ENCODE results near the gene RFX6.

DNA sequence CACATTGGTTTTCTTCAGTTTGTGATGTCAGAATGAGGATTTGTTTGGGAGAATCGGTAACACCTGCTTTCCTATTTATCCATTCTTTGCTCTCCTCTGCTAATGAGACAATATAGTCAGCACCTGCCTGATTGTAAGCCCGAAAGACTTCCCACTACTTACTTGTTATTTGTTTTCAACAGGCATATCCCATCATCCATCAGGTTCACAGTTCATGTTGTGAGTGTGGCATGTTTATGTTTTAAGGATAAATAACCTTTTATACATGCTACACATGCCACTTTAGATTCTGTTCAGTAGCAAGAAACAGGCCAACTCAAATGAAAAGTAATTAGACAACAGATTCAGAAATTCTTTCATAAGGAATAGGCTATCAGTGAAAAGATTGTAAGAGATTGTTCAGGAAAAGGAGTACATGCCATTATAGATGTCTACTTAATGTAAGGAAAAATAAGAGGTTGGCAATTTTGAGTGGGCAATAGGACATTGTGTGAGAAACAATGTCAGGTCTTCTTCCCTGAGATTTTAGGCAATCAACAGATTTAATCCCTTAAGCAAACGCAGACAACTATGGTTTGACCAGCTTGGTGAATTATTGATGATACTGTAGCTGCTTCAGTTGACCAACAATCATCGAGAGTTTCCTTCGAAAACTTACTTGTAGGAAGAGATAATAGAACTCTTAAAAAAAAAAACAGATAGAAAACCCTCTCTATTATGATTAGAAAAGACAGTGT is 40.3 kb upstream of the RFX6 start:
- TF ChIP-seq CTCF (IDR thresholded peaks at IDR 0.05) (no peak), POLR2A (IDR thresholded peaks at IDR 0.05) (no peak)

Measured in thyroid gland (tissue), 4 donors.